Testis (tissue), 2 donors: ENCODE results near the gene ACER3.

Source experiments
- POLR2A ChIP-seq: fragments of 450-650 bp; IDR thresholded peaks from one replicate; pipeline ENCODE4 v1.6.1; 2017; ENCODE audit warnings: antibody characterized with exemption, mild to moderate bottlenecking, moderate library complexity
- TF ChIP-seq, protein P1 (sequence below), 3 experiments: fragments of 450-650 bp in 2 of 3; fragments of 200-600 bp in 1 of 3; sonication (generic) in 1 of 3; IDR thresholded peaks; one replicate each; pipeline ENCODE4 v1.5.1; 2016 to 2019; ENCODE audit warnings: antibody characterized with exemption in 3 of 3, mild to moderate bottlenecking in 2 of 3, moderate library complexity in 1 of 3

DNA sequence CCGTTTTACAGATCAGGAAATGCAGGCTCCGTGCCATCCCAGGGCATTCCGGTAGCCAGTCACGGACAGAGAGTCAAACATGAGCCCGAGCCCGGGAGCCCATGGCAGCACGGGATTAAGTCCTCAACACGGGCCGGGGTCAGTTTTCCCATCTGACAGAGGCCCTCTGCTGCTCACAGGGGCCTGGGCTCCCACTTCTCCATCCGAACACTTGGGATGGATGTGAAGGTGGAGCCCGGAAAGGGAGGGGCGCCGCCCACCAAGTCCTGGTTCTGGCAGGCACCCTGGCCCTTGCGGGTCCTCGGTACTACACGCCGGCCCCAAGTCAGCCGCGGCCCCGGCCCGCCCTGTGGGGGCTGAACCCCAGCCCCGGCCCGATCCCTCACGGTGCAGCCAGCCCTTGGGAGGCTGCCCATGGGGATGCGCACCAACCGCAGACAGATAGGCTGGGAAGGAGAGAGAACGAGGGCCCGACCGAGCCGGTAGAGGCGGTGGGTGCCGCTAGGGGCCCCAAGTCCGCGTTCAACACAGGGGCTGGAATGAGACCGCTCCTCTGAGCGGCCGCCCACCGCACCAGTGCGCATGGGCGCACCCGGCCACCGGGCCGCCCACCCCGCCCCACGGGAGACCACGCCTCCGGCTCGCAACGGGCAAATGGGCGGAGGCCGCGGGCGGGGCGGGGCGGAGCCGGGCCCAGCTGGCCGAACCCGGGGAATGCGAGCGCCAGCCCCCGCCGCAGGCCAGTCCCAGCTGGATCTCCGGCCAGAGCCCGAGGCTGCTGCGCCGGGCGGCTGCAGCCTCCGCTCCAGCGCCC, 205.7 kb downstream of the ACER3 start, which contains the start of gene CAPN5:
- TF ChIP-seq, protein P1, sequence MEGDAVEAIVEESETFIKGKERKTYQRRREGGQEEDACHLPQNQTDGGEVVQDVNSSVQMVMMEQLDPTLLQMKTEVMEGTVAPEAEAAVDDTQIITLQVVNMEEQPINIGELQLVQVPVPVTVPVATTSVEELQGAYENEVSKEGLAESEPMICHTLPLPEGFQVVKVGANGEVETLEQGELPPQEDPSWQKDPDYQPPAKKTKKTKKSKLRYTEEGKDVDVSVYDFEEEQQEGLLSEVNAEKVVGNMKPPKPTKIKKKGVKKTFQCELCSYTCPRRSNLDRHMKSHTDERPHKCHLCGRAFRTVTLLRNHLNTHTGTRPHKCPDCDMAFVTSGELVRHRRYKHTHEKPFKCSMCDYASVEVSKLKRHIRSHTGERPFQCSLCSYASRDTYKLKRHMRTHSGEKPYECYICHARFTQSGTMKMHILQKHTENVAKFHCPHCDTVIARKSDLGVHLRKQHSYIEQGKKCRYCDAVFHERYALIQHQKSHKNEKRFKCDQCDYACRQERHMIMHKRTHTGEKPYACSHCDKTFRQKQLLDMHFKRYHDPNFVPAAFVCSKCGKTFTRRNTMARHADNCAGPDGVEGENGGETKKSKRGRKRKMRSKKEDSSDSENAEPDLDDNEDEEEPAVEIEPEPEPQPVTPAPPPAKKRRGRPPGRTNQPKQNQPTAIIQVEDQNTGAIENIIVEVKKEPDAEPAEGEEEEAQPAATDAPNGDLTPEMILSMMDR (IDR thresholded peaks at IDR 0.05), result peak; percentile 24 to 50 (median 42)
- peak; percentile 64 for TF ChIP-seq POLR2A
